Colon (tissue), 2 donors: ENCODE results near the gene USO1.
"Not testable (repeated sequence)": the region's sequence is repeated elsewhere in the genome, so short reads cannot be mapped to it uniquely, and the experiment has no call there.

Source experiments
- FAIRE-seq: peaks from 2 replicates; lab custom pipeline; 2012; peaks lifted over from hg19 to GRCh38; lab: Jason Lieb, UNC
- donor health status: control.
- donor health status: control.

Gene USO1

GRCh38 chr4:75845992-75846391 lies 121.6 kb downstream of the USO1 start:
- FAIRE-seq: no peak

- not testable (repeated sequence) for FAIRE-seq
Observed at GRCh38 chr4:75848171-75848760, 123.9 kb downstream of the USO1 start.

- no peak for FAIRE-seq
Observed at GRCh38 chr4:75848891-75849290, 124.5 kb downstream of the USO1 start.

GRCh38 chr4:75849461-75849860 lies 125.1 kb downstream of the USO1 start:
- no peak for FAIRE-seq

- no peak for FAIRE-seq
Observed at GRCh38 chr4:75858721-75859120, 134.3 kb downstream of the USO1 start.

GRCh38 chr4:75860606-75861005 lies 136.2 kb downstream of the USO1 start:
- no peak for FAIRE-seq
